ENCODE data around the gene CTNNAL1. TPM values are rescaled to one million over a fixed set of nuclear protein-coding genes. Genes with fewer than 3 reads are reported as not detected.
A peak's percentile ranks its signal among the peaks of the same experiment; 100 is the strongest.

Gene CTNNAL1
- total and polyA plus RNA-seq, 2 donors (not counting 3 experiments of a cell fraction or from before 2014, with no cell fraction given): 29.5 to 76.2 TPM

- ChIA-PET POLR2A (interaction anchor here (0.6 kb wide), 1 partner anchor 86 kb away, joined by 3 read pairs; no protein-coding TSS in a partner anchor), CTCF (interaction anchor here (1.7 to 3.3 kb wide), 3 partner anchors 15 to 58 kb away, joined by 6 to 16 read pairs (median 7); no protein-coding TSS in a partner anchor)
- TF ChIP-seq POLR2AphosphoS5 (IDR thresholded peaks at IDR 0.05; ENCODE audit: insufficient read depth, low read depth, low read length) (no peak), JUN (IDR thresholded peaks at IDR 0.05; ENCODE audit: borderline replicate concordance, insufficient read depth, insufficient read length, low read depth) (peak; percentile 95), POLR2A (IDR thresholded peaks at IDR 0.05; ENCODE audit: low read depth, low read length) (no peak), GATA2 (IDR thresholded peaks at IDR 0.05; ENCODE audit: insufficient read depth, insufficient read length, low read depth, low read length) (peak; percentile 54), FOS (IDR thresholded peaks at IDR 0.05; ENCODE audit: borderline replicate concordance, insufficient read depth, low read length) (peak; percentile 95), MYC (IDR thresholded peaks at IDR 0.05; ENCODE audit: low read depth, low read length) (no peak)
- DNase-seq (ENCODE audit: low read depth, low spot score): peak; percentile 91
- H2AFZ ChIP-seq (ENCODE audit: low read depth, low read length): peak overlapping the region; percentile 1
- H3K27me3 ChIP-seq (ENCODE audit: control insufficient read depth in 2 of 2, insufficient read depth in 2 of 2, low read length in 2 of 2): no peaks in the 10 kb centered on the region
- no peaks in the 10 kb centered on the region for H3K36me3 ChIP-seq (ENCODE audit: control insufficient read depth in 2 of 2, extremely low read depth in 1 of 2, insufficient read depth in 2 of 2, low read length in 2 of 2)
- H3K4me1 ChIP-seq (ENCODE audit: control insufficient read depth, extremely low read depth, insufficient read depth, low read length): peaks cover 40% of the 10 kb centered on the region
- TSS peak; percentile 41 for BruUV-seq (replicated peaks)
- dilution Hi-C loops (cut with MboI; ENCODE audit: extremely low pct_ligation_motif_present, low sequenced_read_pairs) (no loop called here), intact Hi-C loops (cut with micrococcal nuclease) (loop anchor here (1.0 to 2.0 kb wide), 6 partner anchors 18 to 309 kb away; partner anchors contain the start of genes ABITRAM, ELP1, EPB41L4B and TMEM245)
- peak overlapping the region; percentile 74 for H3K9ac ChIP-seq (replicated peaks; ENCODE audit: extremely low read depth, insufficient read depth, low read length)
- no peaks in the 10 kb centered on the region for H3K9me3 ChIP-seq (replicated peaks; ENCODE audit: control insufficient read depth, insufficient read depth, low read length)
- H4K20me1 ChIP-seq (replicated peaks; ENCODE audit: control insufficient read depth, extremely low read depth, insufficient read depth, low read length): peaks cover 4% of the 10 kb centered on the region
- peak overlapping the region; percentile 68 to 81 (median 68) for H3K4me3 ChIP-seq (replicated peaks in 1 of 3; ENCODE audit: insufficient read depth in 1 of 3, low read depth in 1 of 3, low read length in 3 of 3)
- FAIRE-seq: peak; percentile 87
- peak overlapping the region; percentile 77 for H3K27ac ChIP-seq (ENCODE audit: insufficient read depth, low read depth, low read length)
- no peaks in the 10 kb centered on the region for H3K9me1 ChIP-seq (replicated peaks; ENCODE audit: control insufficient read depth, extremely low read depth, insufficient read depth, low read length)
- peaks cover 56% of the 10 kb centered on the region for H3K79me2 ChIP-seq (ENCODE audit: control insufficient read depth, insufficient read depth, low read length)
- peak overlapping the region; percentile 61 for H3K4me2 ChIP-seq (ENCODE audit: insufficient read depth, low read length)
These were observed 1.1 kb downstream of the CTNNAL1 start for GRCh38 chr9:109012009-109012875.
